Natural killer cell treated with Interleukin-12 subunit alpha and Interleukin-12 subunit beta and Interleukin-15 and Interleukin-18, amount 100 ng/mL, for 72 hours (primary cell): ENCODE measurements around the gene CREB5. TPM values are rescaled to one million over a fixed set of nuclear protein-coding genes. Genes with fewer than 3 reads are reported as not detected.
A peak's percentile ranks its signal among the peaks of the same experiment; 100 is the strongest.
"Not testable (repeated sequence)": the region's sequence is repeated elsewhere in the genome, so short reads cannot be mapped to it uniquely, and the experiment has no call there.

Experiments used
- ATAC-seq, 2 donors: fragments of 150-1000 bp; cut with Tn5 transposase in 1 of 2; sonication (Bioruptor Pico), chemical (Tn5 transposase) in 1 of 2; 2 replicates each; pipeline ENCODE4 v1.10.0; 2021
- DNase-seq: peaks from one replicate; pipeline ENCODE4 v3.0.0; 2022; ENCODE audit warnings: low spot score
- H3K27ac Mint-ChIP-seq, 2 donors: 1 replicate in 1 of 2; 2 replicates in 1 of 2; pipeline ENCODE4 v1.8.0; 2022; ENCODE audit warnings: mixed read lengths in 2 of 2, mild to moderate bottlenecking in 1 of 2, moderate library complexity in 1 of 2
- H3K27me3 Mint-ChIP-seq, 2 donors: 1 replicate in 1 of 2; 2 replicates in 1 of 2; pipeline ENCODE4 v1.8.0; 2022; ENCODE audit warnings: mixed read lengths in 2 of 2
- H3K36me3 Mint-ChIP-seq: one replicate; pipeline ENCODE4 v1.8.0; 2022; ENCODE audit warnings: mixed read lengths
- H3K4me1 Mint-ChIP-seq, 2 donors: 1 replicate in 1 of 2; 2 replicates in 1 of 2; pipeline ENCODE4 v1.8.0; 2022; ENCODE audit warnings: low read depth in 2 of 2, mixed read lengths in 2 of 2, mild to moderate bottlenecking in 1 of 2
- H3K4me3 Mint-ChIP-seq: one replicate; pipeline ENCODE4 v1.8.0; 2022; ENCODE audit warnings: mixed read lengths
- H3K9me3 Mint-ChIP-seq: 2 replicates; pipeline ENCODE4 v1.8.0; 2022; ENCODE audit warnings: mixed read lengths
- total RNA-seq, 2 donors: library from RNA; stranded (reverse); gene quantifications; one replicate each; pipeline ENCODE4 v1.2.3, GENCODE V29; 2022

CREB5 gene
- total RNA-seq, 2 donors from 2014 or later, result 0.62 TPM; not detected in 1

- Mint-ChIP-seq H3K27ac (no peak overlapping the region), H3K9me3 (no peaks in the 10 kb centered on the region), H3K4me1 (peaks cover 2 to 8% of the 10 kb centered on the region in 2 donors), H3K4me3 (no peak overlapping the region), H3K36me3 (no peaks in the 10 kb centered on the region), H3K27me3 (peaks cover 31 to 65% of the 10 kb centered on the region in 2 donors)
- ATAC-seq (no peak), DNase-seq (no peak)
Observed at GRCh38 chr7:28390426-28390825, 21.9 kb upstream of the CREB5 start.

- ATAC-seq, result no peak
Observed at GRCh38 chr7:28392289-28392688, 20.0 kb upstream of the CREB5 start.

GRCh38 chr7:28395404-28395803 is 16.9 kb upstream of the CREB5 start:
- no peaks in the 10 kb centered on the region for H3K9me3 Mint-ChIP-seq
- no peaks in the 10 kb centered on the region for H3K36me3 Mint-ChIP-seq
- peaks cover 35 to 36% of the 10 kb centered on the region in 2 donors for H3K27me3 Mint-ChIP-seq
- no peak overlapping the region for H3K27ac Mint-ChIP-seq
- no peaks in the 10 kb centered on the region for H3K4me1 Mint-ChIP-seq
- no peak overlapping the region for H3K4me3 Mint-ChIP-seq
- ATAC-seq (no peak), DNase-seq (no peak)

More at GRCh38 chr7:28392289-28392688, 20.0 kb upstream of the CREB5 start:
- Mint-ChIP-seq H3K4me1 (peaks cover 2 to 8% of the 10 kb centered on the region in 2 donors), H3K36me3 (no peaks in the 10 kb centered on the region), H3K27ac (no peak overlapping the region), H3K4me3 (no peak overlapping the region), H3K27me3 (peaks cover 40 to 57% of the 10 kb centered on the region in 2 donors), H3K9me3 (no peaks in the 10 kb centered on the region)
- DNase-seq, result no peak

GRCh38 chr7:28395831-28396230 is 16.5 kb upstream of the CREB5 start:
- DNase-seq (no peak), ATAC-seq (no peak)
- Mint-ChIP-seq H3K9me3 (no peaks in the 10 kb centered on the region), H3K4me1 (no peaks in the 10 kb centered on the region), H3K4me3 (no peak overlapping the region), H3K27me3 (peaks cover 32 to 33% of the 10 kb centered on the region in 2 donors), H3K27ac (no peak overlapping the region), H3K36me3 (no peaks in the 10 kb centered on the region)

GRCh38 chr7:28397141-28397540 is 15.2 kb upstream of the CREB5 start:
- H3K4me3 Mint-ChIP-seq, result no peak overlapping the region
- no peaks in the 10 kb centered on the region for H3K4me1 Mint-ChIP-seq
- H3K36me3 Mint-ChIP-seq, result no peaks in the 10 kb centered on the region
- peaks cover 22 to 27% of the 10 kb centered on the region in 2 donors for H3K27me3 Mint-ChIP-seq
- no peak overlapping the region for H3K27ac Mint-ChIP-seq
- DNase-seq, result no peak
- ATAC-seq, result no peak
- H3K9me3 Mint-ChIP-seq, result no peaks in the 10 kb centered on the region

DNA sequence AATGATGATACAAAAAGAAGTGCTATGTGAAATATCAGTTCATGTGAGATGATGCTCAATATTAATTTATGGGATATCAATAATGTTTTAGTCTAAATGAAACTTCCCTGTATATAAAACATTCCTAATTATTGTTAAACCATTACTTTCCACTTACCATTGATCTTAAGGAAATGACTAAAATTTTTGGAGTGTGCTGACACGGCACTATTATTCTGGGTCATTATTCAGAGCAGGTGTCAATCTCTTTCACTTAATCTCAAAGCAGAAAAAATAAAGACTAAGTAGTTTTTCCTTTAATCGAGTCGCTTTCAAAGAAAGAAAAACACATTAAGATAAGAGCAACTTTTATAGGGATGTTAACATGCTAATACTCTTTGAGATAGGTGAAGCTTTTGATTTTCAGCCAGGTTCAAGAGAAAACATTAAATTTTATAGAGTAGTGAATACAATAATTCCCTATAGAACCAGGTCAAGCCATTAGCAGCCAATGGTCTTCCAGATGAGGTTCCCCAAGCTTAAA is 11.4 kb upstream of the CREB5 start:
- H3K4me3 Mint-ChIP-seq, result no peak overlapping the region
- no peak overlapping the region for H3K27ac Mint-ChIP-seq
- H3K9me3 Mint-ChIP-seq, result no peaks in the 10 kb centered on the region
- H3K36me3 Mint-ChIP-seq, result no peaks in the 10 kb centered on the region
- peaks cover 0 to 3% of the 10 kb centered on the region in 2 donors for H3K4me1 Mint-ChIP-seq
- no peak for DNase-seq
- peaks cover 7 to 16% of the 10 kb centered on the region in 2 donors for H3K27me3 Mint-ChIP-seq
- ATAC-seq, result no peak

- H3K27ac Mint-ChIP-seq, H3K36me3 Mint-ChIP-seq, H3K4me3 Mint-ChIP-seq, ATAC-seq, DNase-seq, H3K9me3 Mint-ChIP-seq, H3K4me1 Mint-ChIP-seq: not testable (repeated sequence)
- H3K27me3 Mint-ChIP-seq, result peaks cover 14 to 21% of the 10 kb centered on the region in 2 donors
Observed at GRCh38 chr7:28401567-28401966, 10.8 kb upstream of the CREB5 start.

DNA sequence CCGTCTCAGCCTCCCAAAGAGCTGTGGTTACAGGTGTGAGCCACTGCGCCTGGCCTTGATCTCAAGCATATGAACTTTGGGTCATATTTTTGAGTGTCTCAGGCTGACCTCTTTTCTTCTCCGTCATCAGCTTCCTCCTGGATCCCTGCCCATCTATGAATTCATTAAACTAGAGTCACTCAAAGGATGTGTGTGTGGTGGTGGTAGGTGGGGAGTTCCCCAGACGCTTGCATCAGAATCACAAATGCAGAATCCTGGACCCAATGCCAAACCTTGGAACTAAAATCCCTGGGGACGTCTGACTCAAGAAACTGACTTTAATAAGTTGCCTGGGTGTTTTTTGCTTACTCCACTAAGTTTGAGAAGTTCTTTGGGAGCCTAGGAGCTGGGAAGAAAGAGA is 6.7 kb upstream of the CREB5 start:
- Mint-ChIP-seq H3K27ac (no peak overlapping the region), H3K9me3 (no peaks in the 10 kb centered on the region), H3K27me3 (peaks cover 35 to 43% of the 10 kb centered on the region in 2 donors), H3K36me3 (peaks cover 5% of the 10 kb centered on the region), H3K4me3 (no peak overlapping the region), H3K4me1 (peaks cover 12 to 18% of the 10 kb centered on the region in 2 donors)
- no peak for ATAC-seq
- DNase-seq, result no peak

GRCh38 chr7:28406192-28406591 is 6.1 kb upstream of the CREB5 start:
- no peaks in the 10 kb centered on the region for H3K9me3 Mint-ChIP-seq
- H3K27me3 Mint-ChIP-seq, result peaks cover 39 to 48% of the 10 kb centered on the region in 2 donors
- no peak overlapping the region for H3K4me3 Mint-ChIP-seq
- DNase-seq (no peak), ATAC-seq (no peak)
- no peak overlapping the region for H3K27ac Mint-ChIP-seq
- H3K36me3 Mint-ChIP-seq, result peaks cover 5% of the 10 kb centered on the region
- peaks cover 17 to 23% of the 10 kb centered on the region in 2 donors for H3K4me1 Mint-ChIP-seq

DNA sequence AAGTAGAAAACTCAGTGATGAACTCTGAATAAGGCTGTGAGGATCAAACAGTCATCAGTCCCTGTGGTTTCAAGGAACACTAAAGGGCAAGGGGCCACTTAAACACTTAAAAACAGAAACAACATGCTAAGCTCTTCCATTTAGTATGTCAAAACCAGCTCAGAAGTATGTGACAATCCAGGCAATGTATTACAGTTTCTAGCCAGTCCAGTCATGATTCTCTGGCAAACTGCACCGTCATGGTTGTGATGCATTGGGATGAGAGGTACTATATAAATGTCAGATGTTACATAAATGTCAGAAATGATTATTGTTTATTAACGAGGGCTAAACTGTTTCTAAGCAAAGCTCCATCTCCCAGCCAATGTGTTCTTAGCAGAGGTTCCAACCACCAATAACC is 4.7 kb upstream of the CREB5 start:
- DNase-seq, result no peak
- peaks cover 46 to 63% of the 10 kb centered on the region in 2 donors for H3K27me3 Mint-ChIP-seq
- ATAC-seq, result no peak

GRCh38 chr7:28408105-28408959 is 4.0 kb upstream of the CREB5 start:
- ATAC-seq (no peak), DNase-seq (no peak)
- H3K27me3 Mint-ChIP-seq, result peaks cover 49 to 70% of the 10 kb centered on the region in 2 donors
- peak overlapping the region; percentile 86 for H3K4me3 Mint-ChIP-seq
- H3K27ac Mint-ChIP-seq, result no peak overlapping the region
- peaks cover 18 to 25% of the 10 kb centered on the region in 2 donors for H3K4me1 Mint-ChIP-seq
- H3K9me3 Mint-ChIP-seq, result no peaks in the 10 kb centered on the region
- peaks cover 5% of the 10 kb centered on the region for H3K36me3 Mint-ChIP-seq

More for the DNA sequence above, 4.7 kb upstream of the CREB5 start:
- Mint-ChIP-seq H3K36me3 (peaks cover 5% of the 10 kb centered on the region), H3K4me3 (no peak overlapping the region), H3K9me3 (no peaks in the 10 kb centered on the region), H3K4me1 (peaks cover 18 to 25% of the 10 kb centered on the region in 2 donors), H3K27ac (no peak overlapping the region)

GRCh38 chr7:28408960-28409715 is 3.2 kb upstream of the CREB5 start:
- ATAC-seq (peak; percentile 80 to 87), DNase-seq (peak; percentile 79)
- H3K27me3 Mint-ChIP-seq, result peaks cover 56 to 78% of the 10 kb centered on the region in 2 donors
- H3K9me3 Mint-ChIP-seq, result no peaks in the 10 kb centered on the region
- H3K27ac Mint-ChIP-seq, result peak overlapping the region; percentile 26 to 81
- peaks cover 18 to 25% of the 10 kb centered on the region in 2 donors for H3K4me1 Mint-ChIP-seq
- peak overlapping the region; percentile 86 for H3K4me3 Mint-ChIP-seq
- peaks cover 5% of the 10 kb centered on the region for H3K36me3 Mint-ChIP-seq

DNA sequence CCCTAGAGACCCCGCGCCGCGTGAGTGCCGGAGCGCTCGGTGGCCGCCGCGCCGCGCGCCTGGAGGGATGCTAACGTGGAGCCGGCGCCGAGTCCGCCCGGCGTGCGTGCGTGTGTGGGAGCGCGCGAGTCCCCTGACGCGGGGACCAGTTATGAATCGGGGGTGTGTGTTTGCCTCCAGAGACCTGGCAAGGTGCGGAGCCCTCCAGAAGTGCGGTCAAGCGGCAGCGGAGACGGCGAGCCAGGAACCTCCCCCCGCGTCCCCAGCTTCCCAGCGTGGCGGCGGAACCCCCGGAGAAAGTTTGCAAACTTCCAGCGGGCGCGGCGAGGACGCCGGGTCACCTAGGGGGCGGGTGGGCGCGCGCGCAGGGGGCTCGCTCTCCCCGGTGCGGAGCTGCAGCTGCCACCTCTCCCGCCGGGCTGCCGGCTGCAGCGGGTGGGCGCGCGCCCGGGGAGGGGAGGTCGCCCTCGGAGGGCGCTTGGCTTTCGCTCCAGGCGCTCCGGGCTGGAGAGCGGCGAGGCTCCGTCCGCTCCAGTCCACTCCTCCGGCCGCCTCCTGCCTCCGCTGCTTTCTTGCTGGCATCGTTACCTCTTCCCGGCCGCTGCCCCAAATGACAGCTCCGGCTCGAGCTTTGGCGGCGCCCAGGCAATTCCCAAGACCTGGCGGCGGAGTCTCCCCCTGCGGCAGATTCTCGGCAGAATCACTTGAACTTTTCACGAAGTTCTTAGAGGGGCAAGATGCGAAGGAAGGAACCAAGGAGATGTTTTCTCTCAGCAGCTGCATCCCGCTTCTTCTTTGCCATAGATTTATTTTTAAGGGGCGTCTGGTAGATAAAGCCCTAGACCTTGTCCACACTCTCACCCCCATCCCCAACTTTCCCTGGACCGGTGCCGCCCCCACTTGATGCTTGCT is 2.3 kb upstream of the CREB5 start:
- peak in 1 of 2 donors; percentile 34 for ATAC-seq
- H3K9me3 Mint-ChIP-seq, result no peaks in the 10 kb centered on the region
- peaks cover 5% of the 10 kb centered on the region for H3K36me3 Mint-ChIP-seq
- peaks cover 56 to 81% of the 10 kb centered on the region in 2 donors for H3K27me3 Mint-ChIP-seq
- peaks cover 18 to 25% of the 10 kb centered on the region in 2 donors for H3K4me1 Mint-ChIP-seq
- peak overlapping the region; percentile 26 to 81 for H3K27ac Mint-ChIP-seq
- no peak for DNase-seq
- H3K4me3 Mint-ChIP-seq, result peak overlapping the region; percentile 86
